ENCODE data around the gene ATF7.

ATF7 gene

DNA sequence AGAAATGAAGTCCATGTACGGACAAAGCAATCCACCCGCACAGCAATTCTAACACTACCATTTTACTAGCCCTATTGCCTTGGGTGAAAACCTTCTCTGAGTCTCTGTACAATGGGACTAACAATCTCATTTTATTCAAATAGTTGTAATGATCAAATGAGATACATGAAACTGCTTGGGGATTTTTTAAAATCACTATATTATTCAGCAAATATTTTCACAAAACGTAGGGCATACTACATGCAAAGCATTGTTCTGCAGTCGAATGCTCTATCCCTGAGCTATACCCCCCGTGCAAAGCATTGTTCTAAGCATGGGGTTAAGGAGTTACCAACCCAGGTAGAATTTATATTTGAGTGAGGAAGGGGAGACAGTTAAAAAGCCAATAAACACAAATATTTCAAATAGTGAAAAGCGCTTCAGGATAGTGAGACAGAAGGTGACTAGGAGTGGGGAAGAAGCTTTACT, 554 bp upstream of the ATF7 start:
- TF ChIP-seq, protein P1, sequence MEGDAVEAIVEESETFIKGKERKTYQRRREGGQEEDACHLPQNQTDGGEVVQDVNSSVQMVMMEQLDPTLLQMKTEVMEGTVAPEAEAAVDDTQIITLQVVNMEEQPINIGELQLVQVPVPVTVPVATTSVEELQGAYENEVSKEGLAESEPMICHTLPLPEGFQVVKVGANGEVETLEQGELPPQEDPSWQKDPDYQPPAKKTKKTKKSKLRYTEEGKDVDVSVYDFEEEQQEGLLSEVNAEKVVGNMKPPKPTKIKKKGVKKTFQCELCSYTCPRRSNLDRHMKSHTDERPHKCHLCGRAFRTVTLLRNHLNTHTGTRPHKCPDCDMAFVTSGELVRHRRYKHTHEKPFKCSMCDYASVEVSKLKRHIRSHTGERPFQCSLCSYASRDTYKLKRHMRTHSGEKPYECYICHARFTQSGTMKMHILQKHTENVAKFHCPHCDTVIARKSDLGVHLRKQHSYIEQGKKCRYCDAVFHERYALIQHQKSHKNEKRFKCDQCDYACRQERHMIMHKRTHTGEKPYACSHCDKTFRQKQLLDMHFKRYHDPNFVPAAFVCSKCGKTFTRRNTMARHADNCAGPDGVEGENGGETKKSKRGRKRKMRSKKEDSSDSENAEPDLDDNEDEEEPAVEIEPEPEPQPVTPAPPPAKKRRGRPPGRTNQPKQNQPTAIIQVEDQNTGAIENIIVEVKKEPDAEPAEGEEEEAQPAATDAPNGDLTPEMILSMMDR (IDR thresholded peaks at IDR 0.05; ENCODE audit: low read depth, low read length): no peak
- DNase-seq (ENCODE audit: extremely low read depth, low read depth): no peak

DNA sequence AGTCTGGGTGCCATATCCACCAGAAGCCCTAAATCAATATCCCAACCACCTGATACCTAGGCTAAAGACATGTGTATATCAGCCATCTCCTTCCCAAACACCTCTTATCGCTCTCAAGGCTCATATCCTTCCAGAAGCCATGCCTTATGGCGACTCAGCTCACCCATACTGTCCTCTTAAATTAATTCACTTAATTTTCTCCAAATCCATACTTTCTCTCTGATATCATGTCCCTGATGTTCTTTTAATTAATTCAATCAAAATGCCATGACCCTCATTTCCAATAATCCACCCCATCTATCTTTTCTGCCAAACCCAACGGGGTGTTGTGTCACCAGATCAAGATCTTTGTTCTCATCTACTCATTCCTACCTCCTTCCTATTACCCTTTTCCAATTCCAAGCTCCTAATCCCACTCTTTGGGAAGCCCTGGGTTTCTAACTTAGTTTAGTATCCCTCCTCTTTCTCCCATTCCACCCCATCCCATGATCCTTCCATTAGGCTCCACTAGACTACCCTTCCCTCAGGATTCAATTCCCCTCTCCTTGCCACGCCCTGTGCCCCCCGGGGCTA, 723 bp downstream of the ATF7 start:
- TF ChIP-seq, protein P1 (IDR thresholded peaks at IDR 0.05; ENCODE audit: low read depth, low read length): no peak
- no peak for DNase-seq (ENCODE audit: extremely low read depth, low read depth)

DNA sequence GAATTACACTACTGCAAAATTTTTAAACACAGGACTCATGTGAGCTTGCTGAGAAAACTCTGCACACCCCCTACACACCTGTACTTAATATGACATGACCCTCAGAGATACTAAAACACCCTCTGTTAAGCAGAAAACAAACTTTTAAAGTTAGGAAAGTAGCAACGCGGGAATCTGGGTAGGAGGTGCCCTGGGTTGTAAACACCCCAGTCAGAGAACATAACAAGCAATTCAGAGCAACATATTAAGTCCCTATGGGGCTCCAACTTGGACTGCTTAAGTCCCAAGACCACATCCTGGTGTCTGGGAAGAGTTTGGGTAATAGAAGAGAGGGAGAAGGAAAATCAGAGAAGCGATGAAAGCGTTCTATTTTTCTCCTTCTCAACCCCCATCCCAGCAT, 1.2 kb downstream of the ATF7 start:
- DNase-seq (ENCODE audit: extremely low read depth, low read depth): no peak
- TF ChIP-seq, protein P1 (IDR thresholded peaks at IDR 0.05; ENCODE audit: low read depth, low read length): no peak

DNA sequence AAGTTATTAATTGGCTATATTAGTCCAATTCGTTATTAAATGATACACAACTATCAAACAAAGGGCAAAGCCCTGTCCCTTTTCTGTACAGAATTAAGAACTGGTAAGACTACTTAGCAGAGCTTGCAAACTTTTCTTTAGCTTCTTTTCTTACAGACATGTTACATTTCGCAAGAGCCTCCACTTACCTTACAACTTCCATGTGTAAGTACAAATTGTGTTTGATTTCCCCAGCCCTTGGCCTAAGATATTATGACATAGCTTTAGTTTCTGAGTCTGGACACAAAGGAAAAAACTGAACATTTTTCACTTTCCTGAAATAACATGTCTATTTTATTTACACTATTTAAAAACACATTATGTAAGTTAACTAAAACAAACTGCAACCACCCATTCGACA, 1.7 kb downstream of the ATF7 start:
- DNase-seq (ENCODE audit: extremely low read depth, low read depth): no peak
- TF ChIP-seq, protein P1 (IDR thresholded peaks at IDR 0.05; ENCODE audit: low read depth, low read length): no peak

DNA sequence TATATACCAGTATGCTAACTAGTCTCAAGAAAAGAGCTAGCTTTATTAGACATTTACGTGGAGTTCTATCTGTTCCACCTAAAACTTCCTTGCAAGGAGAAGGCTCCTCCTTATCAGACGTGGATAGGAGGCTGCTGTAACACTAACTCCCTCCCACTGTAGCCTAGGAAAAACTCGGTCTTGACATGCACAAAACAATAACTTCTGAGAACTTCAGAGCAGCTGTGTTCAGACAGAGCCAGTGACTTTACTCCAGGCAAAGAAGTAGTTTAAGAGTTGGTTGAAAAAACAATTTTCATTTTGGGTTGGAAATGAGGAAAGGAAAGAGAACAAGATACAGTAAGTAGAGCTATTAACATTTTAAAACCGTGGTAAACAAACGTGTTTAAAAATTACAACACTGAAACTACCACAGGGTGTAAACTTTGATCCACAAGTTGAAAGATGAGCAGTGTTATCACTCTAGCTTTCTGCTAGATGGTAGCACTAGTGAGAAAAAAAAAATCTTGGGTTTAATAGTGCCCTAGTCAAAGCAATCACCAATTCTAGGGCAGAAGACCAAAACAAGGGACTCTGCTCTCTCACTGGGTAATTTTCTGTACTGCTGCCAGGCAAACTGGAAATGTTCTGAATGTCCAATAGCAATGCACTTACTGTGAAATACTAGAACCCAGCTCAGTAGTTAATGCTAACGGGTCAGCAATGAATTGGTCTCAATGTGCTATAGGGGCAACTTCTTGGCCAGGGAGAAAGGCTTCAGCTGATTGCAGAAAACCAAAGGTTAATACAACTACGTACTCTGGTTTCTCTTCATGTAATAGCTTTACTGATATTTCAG, 2.4 kb downstream of the ATF7 start:
- peak; percentile 19 for DNase-seq (ENCODE audit: extremely low read depth, low read depth)
- TF ChIP-seq, protein P1 (IDR thresholded peaks at IDR 0.05; ENCODE audit: low read depth, low read length): no peak

DNA sequence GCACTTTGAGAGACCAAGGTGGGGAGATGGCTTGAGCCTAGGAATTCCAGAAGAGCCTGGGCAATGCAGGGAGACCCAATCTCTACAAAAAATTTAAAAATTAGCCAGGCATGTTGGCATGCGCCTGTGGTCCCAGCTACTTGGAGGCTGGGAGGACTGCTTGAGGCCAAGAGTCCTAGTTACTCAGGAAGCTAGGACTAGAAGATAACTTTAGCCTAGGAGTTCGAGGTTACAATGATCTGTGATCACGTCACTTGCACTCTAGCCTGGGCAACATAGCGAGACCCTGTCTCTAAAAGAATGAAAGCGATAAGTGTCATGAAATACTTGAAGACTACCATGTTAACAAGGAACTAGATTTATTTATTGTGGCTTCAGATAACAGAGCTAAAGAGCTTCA, 3.5 kb downstream of the ATF7 start:
- DNase-seq (ENCODE audit: extremely low read depth, low read depth): no peak
- TF ChIP-seq, protein P1 (IDR thresholded peaks at IDR 0.05; ENCODE audit: low read depth, low read length): no peak

DNA sequence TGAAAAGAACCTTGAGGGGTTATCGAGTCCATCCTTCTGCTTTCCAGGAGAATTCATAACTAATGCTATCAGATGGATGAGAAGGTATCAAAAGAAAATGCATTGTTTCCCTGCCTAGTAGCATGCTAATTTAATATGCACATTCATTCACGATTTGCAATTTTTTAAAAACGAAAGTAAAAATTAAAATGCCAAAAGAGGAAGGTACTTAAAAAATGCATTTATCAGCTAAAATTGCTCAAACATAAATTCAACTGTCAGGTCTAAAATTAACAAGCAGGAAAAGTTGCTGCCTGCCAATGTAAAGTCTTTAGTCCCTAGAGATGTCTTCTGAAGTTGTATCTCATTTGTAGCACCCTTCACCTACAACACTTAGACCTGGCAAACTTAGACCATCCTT, 7.9 kb downstream of the ATF7 start:
- TF ChIP-seq, protein P1 (IDR thresholded peaks at IDR 0.05; ENCODE audit: low read depth, low read length): no peak
- no peak for DNase-seq (ENCODE audit: extremely low read depth, low read depth)

Data from AG09319 (cell line).